ENCODE measurements around the gene TEX261.
A peak's percentile ranks its signal among the peaks of the same experiment; 100 is the strongest.
"Not testable (repeated sequence)": the region's sequence is repeated elsewhere in the genome, so short reads cannot be mapped to it uniquely, and the experiment has no call there.

TEX261 gene

DNA sequence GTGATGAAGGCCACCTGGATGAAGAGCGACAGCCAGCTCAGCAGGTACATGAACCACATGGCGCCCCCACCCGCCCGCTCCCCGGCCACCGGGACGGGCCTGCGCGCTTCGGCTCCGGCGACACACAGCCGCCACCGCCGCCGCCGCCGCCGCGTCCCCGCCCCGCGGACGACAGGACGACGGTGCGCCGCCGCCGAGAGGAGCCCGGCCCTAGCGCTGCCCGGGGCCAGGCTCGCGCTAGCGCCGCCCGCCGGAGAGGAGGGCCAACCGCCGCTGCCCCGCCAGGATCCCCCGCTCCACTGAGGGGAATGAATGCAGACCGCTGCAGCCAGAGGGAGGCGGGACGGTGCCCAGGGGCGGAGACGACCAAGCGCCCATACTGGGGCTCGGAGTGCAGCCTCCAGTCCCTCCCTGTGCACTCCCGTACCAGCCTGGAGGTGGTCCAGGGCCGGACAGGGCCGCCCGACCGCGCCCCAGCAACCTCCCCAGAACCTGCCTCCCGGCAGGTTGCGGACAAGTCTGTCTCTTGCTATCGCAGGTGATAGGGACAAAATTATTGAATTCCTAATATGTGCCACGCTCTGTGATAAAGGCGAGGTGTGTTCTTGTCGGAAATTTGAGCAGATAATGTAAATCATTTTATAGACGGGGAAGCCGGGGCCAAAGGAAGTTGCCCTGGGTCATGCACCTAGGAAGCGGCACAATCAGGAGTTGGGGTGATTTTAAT lies at the start of gene TEX261:
Gene TEX261, minus strand, starts transcription at position 175 of the 727 bp plus-strand sequence. Its CDS starts 116 bp downstream, at position 59.
- DNase-seq: peak; percentile 86

DNA sequence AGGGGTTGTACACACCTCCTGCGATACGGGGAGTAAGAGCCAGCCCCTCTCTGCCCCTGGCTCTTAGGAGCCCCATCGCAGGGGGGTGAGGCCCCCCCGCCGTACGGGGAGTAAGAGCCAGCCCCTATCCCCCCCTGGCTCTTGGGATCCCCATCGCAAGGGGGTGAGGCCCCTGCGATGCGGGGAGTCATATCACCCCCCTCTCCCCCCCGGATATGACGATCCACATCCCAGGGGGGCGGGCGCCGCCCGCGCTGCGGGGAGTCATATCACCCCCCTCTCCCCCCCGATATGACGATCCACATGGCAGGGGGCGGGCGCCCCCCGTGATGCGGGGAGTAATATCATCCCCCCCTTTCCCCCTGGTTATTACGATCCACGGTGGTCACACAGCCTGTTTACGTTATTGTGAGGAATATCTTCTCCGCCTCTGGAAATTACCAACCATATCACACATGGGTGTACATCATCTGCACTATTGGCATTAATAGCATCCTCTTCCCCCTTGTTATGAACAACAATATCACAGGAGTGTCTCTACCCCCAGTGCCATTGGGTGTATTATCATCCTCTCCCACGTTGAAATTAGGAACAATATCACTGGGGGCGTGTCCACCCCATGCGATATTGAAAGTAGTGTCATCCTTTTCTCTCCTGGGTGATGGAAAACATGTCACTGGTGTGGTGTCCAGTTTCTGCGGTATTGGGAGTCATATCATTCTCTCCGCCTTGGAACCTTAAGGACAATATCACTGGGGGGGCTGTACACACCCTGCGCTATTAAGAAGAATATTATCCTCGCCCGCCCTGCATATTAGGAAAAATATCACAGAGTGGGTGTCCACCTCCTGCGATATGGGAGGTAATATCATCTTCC lies 49.1 kb upstream of the TEX261 start:
- DNase-seq: no peak

DNA sequence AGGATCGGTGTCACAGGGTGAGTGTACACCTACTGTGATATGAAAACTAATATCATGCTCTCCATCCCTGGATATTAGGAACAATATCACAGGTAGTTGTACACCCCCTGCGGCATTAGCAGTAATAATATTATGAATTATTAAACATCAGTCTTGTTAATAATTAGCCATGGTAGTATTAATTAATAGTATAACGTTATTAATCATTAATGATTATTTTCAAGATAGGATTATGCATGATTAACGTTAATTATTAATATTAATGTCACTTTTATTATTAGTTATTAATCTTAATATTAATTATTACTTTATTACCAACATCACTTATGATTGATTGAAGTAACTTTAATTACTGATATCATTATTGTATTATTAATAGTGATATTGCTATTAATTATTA lies 47.6 kb upstream of the TEX261 start:
- DNase-seq: no peak

DNA sequence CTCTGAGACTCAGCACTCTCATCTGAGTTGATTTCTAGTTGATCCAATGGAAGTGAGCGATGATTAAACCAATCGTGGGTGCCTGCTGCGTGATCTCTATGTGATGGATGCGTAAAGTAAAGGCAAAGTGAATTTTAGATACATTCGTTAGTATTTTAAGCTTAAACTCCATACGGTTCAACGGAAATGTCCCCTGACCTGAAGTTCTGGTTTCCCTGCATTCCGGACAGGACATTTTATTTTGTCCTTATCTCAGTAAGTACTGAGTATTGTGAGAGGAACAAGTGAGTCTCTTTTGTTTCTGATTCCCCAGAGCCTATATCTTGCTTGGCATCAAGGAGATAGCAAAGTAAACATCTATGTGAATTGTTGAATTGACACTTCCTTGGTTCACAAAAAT lies 41.6 kb upstream of the TEX261 start:
- DNase-seq: not testable (repeated sequence)

DNA sequence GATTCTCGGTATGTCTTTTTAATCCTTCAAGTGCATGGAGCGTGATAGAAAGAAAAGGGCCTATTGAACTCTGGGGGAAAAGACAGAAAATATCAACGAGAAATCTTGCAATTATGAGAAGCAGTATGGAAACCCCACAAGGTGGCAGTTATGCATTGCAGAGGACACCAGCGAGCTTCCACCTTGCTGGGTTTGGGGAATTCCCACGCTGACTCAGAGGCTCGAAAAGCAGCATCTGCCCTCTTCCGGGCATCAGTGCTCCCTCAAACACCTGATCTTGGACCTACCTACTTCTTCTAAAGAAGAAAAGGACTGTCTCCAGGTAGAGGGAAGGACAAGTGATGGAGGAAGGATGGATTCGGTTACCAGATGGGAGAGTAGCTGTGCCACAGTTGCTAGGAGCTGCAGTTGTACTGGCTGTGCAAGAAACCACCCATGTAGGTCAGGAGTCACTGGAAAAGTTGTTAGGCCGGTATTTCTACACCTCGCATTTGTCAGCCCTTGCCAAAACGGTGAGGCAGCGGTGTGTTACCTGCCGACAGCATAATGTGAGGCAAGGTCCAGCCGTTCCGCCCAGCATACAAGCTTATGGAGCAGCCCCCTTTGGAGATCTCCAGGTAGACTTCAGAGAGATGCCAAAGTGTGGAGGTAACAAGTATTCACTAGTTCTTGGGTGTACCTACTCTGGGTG lies 29.0 kb upstream of the TEX261 start:
- not testable (repeated sequence) for DNase-seq

DNA sequence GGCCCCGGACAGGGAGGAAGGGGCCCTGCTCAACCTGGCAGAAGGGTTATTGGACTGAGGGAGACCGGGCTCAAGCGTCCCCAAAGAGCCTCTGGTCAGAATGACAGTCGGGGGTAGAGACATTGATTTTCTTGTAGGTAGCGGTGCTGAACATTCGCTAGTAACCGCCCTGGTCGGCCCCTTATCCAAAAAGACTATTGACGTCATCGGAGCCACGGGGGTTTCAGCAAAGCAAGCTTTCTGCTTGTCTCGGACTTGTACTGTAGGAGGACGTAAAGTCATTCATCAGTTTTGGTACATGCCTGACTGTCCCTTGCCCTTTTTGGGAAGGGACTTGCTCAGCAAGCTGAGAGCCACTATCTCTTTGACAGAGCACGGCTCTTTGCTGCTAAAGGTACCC lies 26.7 kb upstream of the TEX261 start:
- DNase-seq: not testable (repeated sequence)

DNA sequence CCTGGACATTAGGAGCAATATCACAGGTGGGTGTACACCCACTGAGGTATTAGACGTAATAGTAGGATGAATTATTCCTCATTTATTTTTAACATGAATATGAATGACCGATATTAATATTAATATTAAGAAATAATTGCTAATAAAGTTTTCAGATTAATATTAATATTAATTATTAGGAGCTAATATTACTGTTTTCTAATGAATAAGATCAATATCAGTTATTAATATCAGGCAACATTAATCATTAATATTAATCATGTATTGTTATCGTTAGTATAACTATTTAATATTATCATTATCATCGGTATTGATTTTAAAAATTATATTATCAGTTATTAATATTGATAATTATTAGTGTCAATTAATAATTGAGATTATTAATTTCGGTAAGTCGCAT lies 25.3 kb upstream of the TEX261 start:
- DNase-seq: not testable (repeated sequence)

DNA sequence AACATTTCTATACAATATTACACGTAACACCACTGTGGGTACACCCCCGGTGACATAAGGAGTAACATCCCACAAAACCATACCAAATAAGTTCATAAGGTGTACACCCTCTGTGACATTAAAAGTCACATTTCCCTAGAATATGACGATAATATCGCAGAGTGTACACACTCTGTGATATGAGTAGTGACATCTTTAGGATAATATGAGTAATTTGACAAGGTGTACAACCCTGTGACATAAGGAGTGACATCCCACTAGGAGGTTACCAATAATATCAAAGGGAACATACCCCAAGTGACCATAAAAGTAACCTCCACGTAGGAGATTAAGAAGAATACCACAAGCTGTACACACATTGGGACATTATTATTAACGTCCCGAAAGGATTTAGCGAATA lies 24.0 kb upstream of the TEX261 start:
- DNase-seq: no peak

DNA sequence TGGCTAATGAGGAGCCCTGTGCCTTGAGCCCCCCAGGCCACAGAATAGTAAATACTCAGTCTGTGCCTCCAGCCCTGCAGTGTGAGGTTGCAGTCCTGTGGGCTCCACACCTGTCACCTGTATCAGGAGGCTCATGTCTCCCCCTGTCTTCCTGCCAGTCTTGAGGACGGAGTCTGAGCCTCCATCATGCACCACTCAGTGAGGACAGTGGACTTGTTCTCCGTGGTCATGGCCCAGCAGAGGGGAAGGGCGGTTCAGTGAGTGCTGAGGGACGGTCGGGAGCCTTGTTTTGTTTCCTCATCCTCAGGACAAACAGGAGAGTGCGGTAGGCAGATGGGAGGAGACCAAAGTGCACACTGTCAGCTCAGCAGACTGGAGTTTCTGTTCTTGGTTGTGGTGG lies 17.1 kb upstream of the TEX261 start:
- DNase-seq: not testable (repeated sequence)

DNA sequence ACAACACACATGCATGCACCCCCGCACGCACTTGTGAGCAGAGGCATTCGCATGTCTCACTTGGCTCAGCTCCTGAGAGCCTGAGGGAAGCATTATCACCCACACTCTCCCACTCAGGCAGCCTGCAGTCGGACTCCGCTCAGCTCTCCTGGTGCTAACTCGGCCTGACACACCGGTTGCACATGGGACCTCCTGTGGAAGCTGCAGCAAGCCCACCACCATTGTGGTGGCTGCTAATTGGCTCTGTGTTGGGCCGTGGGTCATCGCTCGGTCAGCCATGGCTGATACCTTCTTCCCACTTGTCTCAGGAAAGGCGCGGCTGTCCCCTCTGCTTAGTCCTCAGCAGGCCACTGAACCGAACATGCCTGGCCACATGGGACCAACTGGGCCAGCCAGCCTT lies 13.7 kb upstream of the TEX261 start:
- DNase-seq: no peak

DNA sequence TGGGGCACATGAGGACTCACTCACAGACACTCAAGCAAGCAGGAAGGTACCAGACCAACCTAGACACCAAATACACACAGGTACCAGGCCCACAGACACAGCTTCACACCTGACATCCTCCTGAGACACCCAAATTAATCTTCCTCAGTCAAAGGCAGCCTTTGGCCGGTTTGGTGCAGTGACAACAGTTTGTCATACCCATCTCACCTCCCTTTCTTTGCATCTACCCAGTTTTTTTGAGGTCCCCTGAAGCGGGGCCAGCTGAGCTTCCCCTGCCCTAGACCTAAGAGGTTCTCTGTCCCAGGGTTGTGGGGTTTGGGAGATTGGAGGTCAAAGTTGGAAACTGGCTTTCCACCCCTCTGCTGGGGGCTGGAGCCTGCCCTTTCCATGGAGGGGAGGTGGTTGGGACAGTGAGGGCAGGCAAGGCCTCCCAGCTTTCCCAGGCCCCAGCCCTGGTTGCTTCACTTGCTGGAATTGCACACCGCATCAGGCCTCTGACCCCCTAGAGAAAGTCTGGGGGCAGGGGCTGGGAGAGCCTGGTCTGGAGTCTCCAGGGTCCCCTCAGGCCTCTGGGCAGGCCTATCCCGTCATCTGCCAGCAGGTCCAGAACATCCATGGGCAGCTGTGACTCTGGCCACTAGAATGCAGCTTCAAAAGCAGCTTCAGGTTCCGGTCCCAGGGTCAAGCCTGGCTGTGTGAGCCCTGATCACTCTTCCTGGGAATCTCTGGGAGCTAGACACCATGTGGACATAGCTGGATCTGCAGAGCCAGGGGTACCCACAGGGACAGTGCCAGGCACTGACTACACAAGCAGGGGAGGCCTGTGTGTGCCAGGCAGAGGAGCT lies 12.5 kb upstream of the TEX261 start:
- DNase-seq: no peak

DNA sequence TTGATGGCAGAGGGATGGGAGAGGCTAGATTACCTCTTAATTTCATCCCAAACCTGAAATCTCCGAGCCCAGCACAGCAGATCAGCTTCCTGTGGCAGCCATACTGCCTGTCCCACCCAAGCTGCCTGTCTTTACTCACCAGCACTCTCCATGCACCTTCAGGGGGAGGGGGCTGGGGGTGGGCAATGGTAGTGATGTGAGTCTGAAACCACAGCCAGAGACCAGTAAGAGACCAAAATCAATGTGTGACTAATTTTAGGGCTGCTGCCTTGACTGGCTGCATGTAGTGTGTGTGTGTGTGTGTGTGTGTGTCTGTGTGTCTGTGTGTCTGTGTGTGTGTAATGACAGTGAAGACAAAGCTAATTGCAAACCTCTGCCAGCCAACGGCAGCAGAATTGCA lies 11.7 kb upstream of the TEX261 start:
- no peak for DNase-seq

DNA sequence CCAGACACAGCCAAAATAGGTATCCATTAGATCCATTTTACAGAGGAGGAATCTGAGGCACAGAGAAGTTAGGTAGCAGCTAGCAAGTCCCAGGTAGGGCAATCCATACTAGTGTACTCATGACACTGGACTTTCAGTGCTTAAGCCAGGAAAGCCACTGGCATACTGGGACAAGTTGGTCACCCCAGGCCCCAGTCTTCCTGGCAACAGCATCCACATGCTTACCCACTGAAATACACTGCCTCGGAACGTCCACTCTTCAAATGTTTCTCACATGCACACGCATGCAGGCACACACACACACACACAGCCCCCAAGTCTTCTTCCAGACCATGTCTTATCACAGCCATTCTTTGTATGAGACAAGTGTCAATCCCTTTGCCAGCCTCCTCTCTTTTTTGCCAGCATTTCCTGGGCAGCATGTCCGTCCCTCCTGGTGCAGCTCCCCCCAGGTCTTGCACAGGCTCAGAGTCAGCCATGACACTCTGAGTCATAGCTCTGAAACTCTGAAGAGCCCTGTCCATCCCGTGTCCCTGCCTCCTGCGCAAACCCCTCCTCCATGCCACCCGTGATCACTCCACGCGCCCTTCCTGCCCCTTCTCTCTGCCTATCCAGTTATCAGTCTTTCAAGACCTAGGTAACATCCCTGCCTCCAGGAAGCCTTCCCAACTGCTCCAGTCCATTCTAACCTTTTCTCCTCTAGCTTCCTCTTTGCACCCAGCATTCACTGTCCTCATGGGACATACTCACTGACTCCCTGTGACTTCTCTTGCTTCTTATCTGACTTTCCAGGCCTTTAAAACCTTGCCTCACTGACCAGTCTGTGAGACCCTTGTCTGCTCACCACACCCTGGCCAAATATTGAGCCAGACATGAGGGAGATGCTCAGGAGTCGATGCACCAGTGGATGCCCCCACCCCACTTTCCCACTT lies 10.9 kb upstream of the TEX261 start:
- DNase-seq: no peak

DNA sequence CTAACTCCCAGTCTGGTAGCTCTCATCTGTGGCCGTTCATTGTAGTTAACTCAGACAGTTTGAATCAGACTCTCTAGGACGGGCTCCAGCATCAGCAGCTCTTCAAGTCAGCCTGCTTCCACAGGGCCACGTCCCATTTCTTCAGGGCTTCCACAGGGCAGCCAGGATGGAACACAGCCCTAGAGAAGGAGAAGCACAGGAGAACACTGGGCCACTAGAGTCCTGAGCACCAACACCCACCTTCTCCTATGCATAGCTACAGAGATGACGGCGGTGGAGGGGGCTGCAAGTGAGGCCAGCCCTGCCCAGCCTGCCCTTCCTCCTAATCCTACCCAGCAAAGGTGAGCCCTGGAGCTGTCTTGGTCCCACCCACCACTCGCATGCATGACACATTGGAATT lies 10.2 kb upstream of the TEX261 start:
- DNase-seq: no peak

DNA sequence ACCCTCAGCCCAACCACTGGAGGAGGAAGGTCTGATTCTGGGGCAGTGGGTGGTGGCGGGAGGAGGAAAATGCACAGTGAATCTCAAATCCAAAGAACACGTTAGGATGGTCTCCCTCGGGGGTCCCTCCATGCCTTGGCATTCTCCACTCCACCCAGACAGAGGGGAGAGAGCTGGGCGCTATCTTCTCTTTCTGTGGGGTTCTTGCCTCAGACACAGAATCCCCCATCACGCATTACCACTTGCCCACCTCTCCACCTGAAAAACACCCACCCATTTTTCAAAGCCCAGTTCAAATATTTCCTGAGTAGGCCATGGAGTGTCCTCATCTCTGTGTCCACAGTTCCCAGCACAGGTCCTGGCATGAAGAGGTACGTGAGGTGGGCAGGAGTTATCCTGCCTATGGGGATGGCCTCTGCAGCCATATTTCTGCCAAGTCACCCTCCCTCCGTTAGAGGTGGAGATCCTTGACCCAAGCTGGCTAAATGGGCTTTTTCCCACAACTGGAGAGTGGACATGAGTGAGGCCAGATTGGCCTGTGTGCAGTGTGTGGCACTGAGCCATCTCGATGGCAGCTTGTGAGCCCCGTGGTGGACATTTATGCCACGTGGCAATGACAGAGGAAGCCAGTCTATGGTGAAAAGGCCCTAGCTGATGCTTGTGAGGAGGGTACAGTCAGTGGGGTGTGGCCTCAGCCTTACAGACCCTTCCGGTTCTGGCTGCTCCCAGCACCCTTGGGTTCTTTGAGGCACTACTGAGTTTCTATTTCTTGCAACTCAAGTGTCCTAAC lies 9.5 kb upstream of the TEX261 start:
- no peak for DNase-seq

DNA sequence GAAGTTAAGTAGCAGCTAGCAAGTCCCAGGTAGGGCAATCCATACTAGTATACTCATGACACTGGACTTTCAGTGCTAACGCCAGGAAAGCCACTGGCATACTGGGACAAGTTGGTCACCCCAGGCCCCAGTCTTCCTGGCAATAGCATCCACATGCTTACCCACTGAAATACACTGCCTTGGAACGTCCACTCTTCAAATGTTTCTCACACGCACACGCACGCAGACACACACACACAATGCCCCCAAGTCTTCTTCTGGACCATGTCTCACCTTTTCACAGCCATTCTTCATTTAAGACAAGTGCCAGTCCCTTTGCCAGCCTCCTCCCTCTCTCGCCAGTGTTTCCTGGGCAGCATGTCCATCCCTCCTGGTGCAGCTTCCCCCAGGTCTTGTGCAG lies 8.7 kb upstream of the TEX261 start:
- DNase-seq: no peak

DNA sequence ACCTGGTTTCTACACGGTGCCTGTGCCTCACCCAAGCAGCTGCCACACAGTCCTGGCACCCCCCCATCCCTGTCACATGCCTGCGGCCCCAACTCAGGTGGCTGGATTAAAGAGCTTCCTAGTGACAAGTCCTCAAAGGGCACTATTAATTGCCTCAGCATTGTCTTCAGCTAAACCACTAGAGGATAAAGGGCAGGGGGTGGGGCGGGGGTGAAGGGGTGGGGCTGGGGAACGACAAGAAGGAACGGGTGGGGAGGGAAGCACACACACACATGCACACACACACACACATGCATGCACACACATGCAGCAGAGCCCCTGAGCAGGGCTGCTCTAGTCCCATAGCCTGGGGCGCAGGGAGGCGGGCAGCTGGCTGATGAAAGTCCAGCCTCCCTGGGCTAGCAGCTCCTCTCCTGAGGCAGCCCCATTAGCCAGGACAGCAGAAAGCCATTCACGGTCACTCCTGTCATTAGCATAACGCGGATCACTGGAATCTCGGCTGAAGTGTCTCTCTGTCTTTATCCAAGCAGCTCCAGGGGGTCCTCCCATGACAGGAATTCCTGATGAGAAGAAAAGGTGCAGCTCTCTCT lies 7.4 kb upstream of the TEX261 start:
- peak; percentile 54 for DNase-seq

DNA sequence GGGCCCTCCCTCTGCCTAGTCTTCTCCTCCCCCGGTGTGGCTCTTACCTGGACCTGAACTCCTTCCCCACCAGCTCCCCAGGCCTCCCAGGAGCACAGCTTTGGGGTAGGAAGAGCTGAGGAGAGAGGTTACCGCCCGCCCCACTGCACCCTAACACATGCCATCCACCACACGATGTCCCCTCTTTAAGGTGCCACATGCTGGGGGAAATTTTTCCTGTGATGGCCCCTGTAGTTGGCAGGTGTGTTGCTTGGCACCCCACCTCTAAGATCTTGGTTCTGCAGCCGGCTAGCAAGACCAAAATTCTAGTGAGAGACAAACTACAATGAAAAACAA lies 6.9 kb upstream of the TEX261 start:
- no peak for DNase-seq

DNA sequence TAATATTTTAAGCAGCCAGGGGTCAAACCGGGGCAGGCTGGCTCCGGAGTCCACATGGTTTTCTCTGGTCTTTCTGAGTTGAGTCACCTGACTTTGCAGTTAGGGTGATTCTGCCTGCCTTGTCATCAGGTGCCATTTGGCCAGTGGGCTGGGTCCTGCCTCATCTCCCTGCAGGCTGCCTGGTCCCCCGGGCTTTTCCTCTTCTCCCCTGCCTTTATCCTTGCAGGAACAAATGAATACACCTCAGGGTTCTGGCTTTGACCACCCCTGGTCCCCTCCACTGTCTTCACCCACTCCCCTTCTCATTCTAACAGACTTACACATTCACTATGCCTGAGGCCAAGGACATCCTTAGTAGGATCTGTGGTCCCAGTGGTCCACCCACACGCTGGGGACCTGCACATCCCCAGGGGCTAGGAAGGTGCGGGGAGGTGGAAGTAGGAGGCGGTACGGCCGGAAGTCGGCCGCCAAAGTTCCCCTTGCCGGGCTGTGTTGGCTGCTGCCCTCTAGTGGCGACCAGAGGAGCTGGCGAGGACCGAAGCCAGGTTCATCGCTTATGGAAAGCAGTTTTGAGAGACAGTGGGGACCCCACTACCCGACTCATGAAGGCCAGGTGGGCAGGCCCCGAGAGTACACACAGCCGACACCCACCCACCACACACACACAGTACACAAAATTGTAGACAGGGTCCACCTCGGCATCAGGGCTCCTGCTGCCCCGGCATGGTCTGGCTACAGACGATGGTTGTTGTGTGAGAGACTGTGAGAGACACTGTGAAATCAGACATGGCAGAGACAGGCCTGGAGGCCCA lies 6.3 kb upstream of the TEX261 start:
- DNase-seq: peak; percentile 70

Data from NCI-H69 (cell line).